Breast epithelium (tissue), 4 donors: ENCODE results near the gene AGRP. TPM values are rescaled to one million over a fixed set of nuclear protein-coding genes. Genes with fewer than 3 reads are reported as not detected.

Experiments used
- DNase-seq, 2 donors: peaks; one replicate each; pipeline ENCODE4 v3.0.0-alpha.2; 2019; ENCODE audit warnings: low spot score in 2 of 2
- H3K27ac ChIP-seq, 2 donors: fragments of 200-600 bp; sonication (generic) in 1 of 2; one replicate each; pipeline ENCODE4 v1.5.1; 2016 to 2019; ENCODE audit warnings: mild to moderate bottlenecking in 1 of 2
- H3K27me3 ChIP-seq, 2 donors: fragments of 200-600 bp; sonication (generic) in 1 of 2; one replicate each; pipeline versions ENCODE4 v1.5.1 to v1.6.0; 2017 to 2019; ENCODE audit warnings: control low read depth in 1 of 2, mild to moderate bottlenecking in 1 of 2
- H3K36me3 ChIP-seq: fragments of 200-600 bp; one replicate; pipeline ENCODE4 v1.5.1; 2019
- H3K4me1 ChIP-seq, 2 donors: fragments of 200-600 bp; sonication (generic); one replicate each; pipeline ENCODE4 v1.5.1; 2016 to 2019; ENCODE audit warnings: control low read depth in 1 of 2
- H3K4me3 ChIP-seq, 3 donors: fragments of 200-600 bp; sonication (generic); 1 replicate in 2 of 3; 2 replicates in 1 of 3; pipeline ENCODE4 v1.5.1; 2016 to 2019; ENCODE audit warnings: mild to moderate bottlenecking in 3 of 3, moderate library complexity in 2 of 3
- H3K9me3 ChIP-seq, 2 donors: fragments of 200-600 bp; sonication (generic) in 1 of 2; one replicate each; pipeline ENCODE4 v1.5.1; 2016 to 2019; ENCODE audit warnings: control low read depth in 1 of 2
- POLR2A ChIP-seq: fragments of 450-650 bp; IDR thresholded peaks from one replicate; pipeline ENCODE4 v1.6.1; 2016; ENCODE audit warnings: antibody characterized with exemption, mild to moderate bottlenecking, moderate library complexity
- POLR2AphosphoS5 ChIP-seq, 3 donors: sonication (generic); formaldehyde crosslinking; IDR thresholded peaks; one replicate each; pipeline ENCODE4 v1.6.1; 2017; ENCODE audit warnings: antibody characterized with exemption in 3 of 3
- intact Hi-C: fragments of 100-400 bp; cut with DNase I; formaldehyde crosslinking; loops from one replicate; pipeline ENCODE4 v1.15.1; 2023; ENCODE audit warnings: low total_unique reads
- total RNA-seq, 3 donors: library from RNA; depleted of rRNA; stranded (reverse); fragments of >200 nt; gene quantifications; one replicate each; pipeline ENCODE4 v1.1.0, GENCODE V29; 2016
- TF ChIP-seq, protein P1 (sequence below), 3 donors: fragments of 450-650 bp; IDR thresholded peaks; one replicate each; pipeline ENCODE4 v1.5.1; 2016 to 2017; ENCODE audit warnings: antibody characterized with exemption in 3 of 3, mild to moderate bottlenecking in 3 of 3, moderate library complexity in 3 of 3

AGRP gene
- total RNA-seq, 3 donors from 2014 or later: not detected

GRCh38 chr16:67528870-67529581 lies 45.7 kb upstream of the AGRP start:
- intact Hi-C loops: no loop called here
- Histone ChIP-seq H3K9me3 (no peaks in the 10 kb centered on the region), H3K27ac (peak overlapping the region; percentile 75 to 91), H3K4me3 (peak overlapping the region; percentile 81 to 90 (median 85)), H3K4me1 (peaks cover 0 to 8% of the 10 kb centered on the region in 2 donors), H3K27me3 (no peaks in the 10 kb centered on the region), H3K36me3 (no peaks in the 10 kb centered on the region)
- TF ChIP-seq, protein P1, sequence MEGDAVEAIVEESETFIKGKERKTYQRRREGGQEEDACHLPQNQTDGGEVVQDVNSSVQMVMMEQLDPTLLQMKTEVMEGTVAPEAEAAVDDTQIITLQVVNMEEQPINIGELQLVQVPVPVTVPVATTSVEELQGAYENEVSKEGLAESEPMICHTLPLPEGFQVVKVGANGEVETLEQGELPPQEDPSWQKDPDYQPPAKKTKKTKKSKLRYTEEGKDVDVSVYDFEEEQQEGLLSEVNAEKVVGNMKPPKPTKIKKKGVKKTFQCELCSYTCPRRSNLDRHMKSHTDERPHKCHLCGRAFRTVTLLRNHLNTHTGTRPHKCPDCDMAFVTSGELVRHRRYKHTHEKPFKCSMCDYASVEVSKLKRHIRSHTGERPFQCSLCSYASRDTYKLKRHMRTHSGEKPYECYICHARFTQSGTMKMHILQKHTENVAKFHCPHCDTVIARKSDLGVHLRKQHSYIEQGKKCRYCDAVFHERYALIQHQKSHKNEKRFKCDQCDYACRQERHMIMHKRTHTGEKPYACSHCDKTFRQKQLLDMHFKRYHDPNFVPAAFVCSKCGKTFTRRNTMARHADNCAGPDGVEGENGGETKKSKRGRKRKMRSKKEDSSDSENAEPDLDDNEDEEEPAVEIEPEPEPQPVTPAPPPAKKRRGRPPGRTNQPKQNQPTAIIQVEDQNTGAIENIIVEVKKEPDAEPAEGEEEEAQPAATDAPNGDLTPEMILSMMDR (IDR thresholded peaks at IDR 0.05): no peak
- TF ChIP-seq POLR2A (no peak), POLR2AphosphoS5 (IDR thresholded peaks at IDR 0.05) (no peak)
- DNase-seq: no peak

DNA sequence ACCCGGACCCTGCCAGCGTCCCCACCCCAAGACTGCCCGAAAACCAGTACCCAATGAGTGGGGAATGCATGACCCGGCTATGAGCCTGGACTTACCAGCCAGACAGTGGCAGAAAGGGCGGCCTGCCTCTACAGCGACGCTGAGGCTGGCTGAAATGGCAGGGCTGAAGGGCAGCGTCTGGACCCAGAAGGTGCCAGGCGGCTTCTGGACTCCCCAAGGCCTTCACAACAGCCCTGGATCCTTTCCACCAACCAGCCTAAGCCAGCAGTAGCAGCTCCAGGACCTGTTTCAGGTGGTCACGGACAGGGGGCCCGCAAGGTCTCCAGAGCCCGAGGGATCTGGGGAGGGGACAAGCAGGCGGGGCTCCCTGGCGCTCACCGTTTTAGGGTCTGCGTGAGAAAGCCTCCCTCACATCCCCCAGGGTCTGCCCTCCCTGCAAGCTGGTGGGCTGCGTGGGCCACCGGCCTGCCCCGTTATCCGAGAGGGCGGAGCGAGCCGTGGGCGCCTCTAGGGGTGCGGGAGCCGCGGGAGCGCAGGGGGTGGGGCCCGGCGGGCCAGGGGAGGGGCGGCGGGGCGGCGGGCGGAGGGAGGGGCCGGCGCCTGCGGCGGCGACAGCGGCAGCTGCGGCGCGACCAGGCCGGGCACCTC lies 45.0 kb upstream of the AGRP start, which contains the start of gene RIPOR1:
RIPOR1 (plus strand) TSS at position 608 of the 648 bp plus-strand sequence. CDS start 9,618 bp downstream, outside the sequence.
- Histone ChIP-seq H3K9me3 (no peaks in the 10 kb centered on the region), H3K27me3 (no peaks in the 10 kb centered on the region), H3K27ac (peak within 1 kb of the TSS; percentile 75 to 91), H3K4me1 (peaks cover 0 to 8% of the 10 kb centered on the region in 2 donors), H3K4me3 (peak within 1 kb of the TSS; percentile 81 to 90 (median 85)), H3K36me3 (no peaks in the 10 kb centered on the region)
- DNase-seq: no peak
- intact Hi-C loops: no loop called here
- TF ChIP-seq POLR2A (no peak), POLR2AphosphoS5 (IDR thresholded peaks at IDR 0.05) (no peak)
- TF ChIP-seq, protein P1 (IDR thresholded peaks at IDR 0.05): no peak

- Histone ChIP-seq H3K27me3 (no peaks in the 10 kb centered on the region), H3K4me3 (no peak overlapping the region), H3K4me1 (peaks cover 0 to 8% of the 10 kb centered on the region in 2 donors), H3K9me3 (no peaks in the 10 kb centered on the region), H3K27ac (no peak overlapping the region), H3K36me3 (no peaks in the 10 kb centered on the region)
- intact Hi-C loops: no loop called here
- DNase-seq: no peak
- no peak for TF ChIP-seq POLR2AphosphoS5 (IDR thresholded peaks at IDR 0.05)
- TF ChIP-seq, protein P1 (IDR thresholded peaks at IDR 0.05): no peak
- no peak for TF ChIP-seq POLR2A
Observed at GRCh38 chr16:67526149-67526791, 42.9 kb upstream of the AGRP start.

GRCh38 chr16:67525176-67525860 lies 42.0 kb upstream of the AGRP start:
- H3K27me3 ChIP-seq: no peaks in the 10 kb centered on the region
- DNase-seq: no peak
- no peaks in the 10 kb centered on the region for H3K36me3 ChIP-seq
- TF ChIP-seq POLR2A (no peak), POLR2AphosphoS5 (IDR thresholded peaks at IDR 0.05) (no peak)
- TF ChIP-seq, protein P1 (IDR thresholded peaks at IDR 0.05): no peak
- no peak overlapping the region for H3K27ac ChIP-seq
- H3K9me3 ChIP-seq: no peaks in the 10 kb centered on the region
- intact Hi-C loops: no loop called here
- H3K4me3 ChIP-seq: no peak overlapping the region
- H3K4me1 ChIP-seq: no peaks in the 10 kb centered on the region
